A673 (cell line): ENCODE data around the gene OXSR1. TPM values are rescaled to one million over a fixed set of nuclear protein-coding genes. Genes with fewer than 3 reads are reported as not detected.

Experiments used
- BruUV-seq: library from RNA; stranded (reverse); fragments of 400-500 nt; replicated peaks from 2 replicates; lab custom pipeline; 2021; lab: Mats Ljungman, UMichigan
- CTCF ChIA-PET: fragments of 300-600 bp; sonication (Branson Sonifier 250); formaldehyde crosslinking; loops from one replicate; lab custom pipeline; 2022; ENCODE audit warnings: antibody characterized with exemption; lab: Charles Lee
- POLR2A ChIA-PET: fragments of 300-600 bp; sonication (Branson Sonifier 250); formaldehyde crosslinking; loops from one replicate; lab custom pipeline; 2022; ENCODE audit warnings: antibody characterized with exemption; ENCODE audit not compliant: low non-redundant PET; lab: Charles Lee
- DNase-seq: peaks from one replicate; pipeline ENCODE4 v3.0.0-alpha.2; 2015; ENCODE audit warnings: low spot score
- H3K27ac ChIP-seq: fragments of 200-600 bp; sonication (generic); 2 replicates; pipeline ENCODE4 v1.5.1; 2016; ENCODE audit warnings: mixed run types, low read depth, mild to moderate bottlenecking, mixed read lengths, antibody characterized with exemption, low read length; ENCODE audit not compliant: poor library complexity, severe bottlenecking
- H3K27me3 ChIP-seq: fragments of 200-600 bp; sonication (generic); replicated peaks from 2 replicates; pipeline ENCODE4 v1.6.1; 2017; ENCODE audit warnings: mixed run types, low read depth, mild to moderate bottlenecking, mixed read lengths, antibody characterized with exemption, low read length; ENCODE audit not compliant: insufficient read depth, poor library complexity
- H3K36me3 ChIP-seq: fragments of 200-600 bp; sonication (generic); 2 replicates; pipeline ENCODE4 v1.6.1; 2016; ENCODE audit warnings: mixed run types, mild to moderate bottlenecking, mixed read lengths, antibody characterized with exemption, low read length; ENCODE audit not compliant: insufficient read depth, poor library complexity, severe bottlenecking
- H3K4me1 ChIP-seq: fragments of 200-600 bp; sonication (generic); 2 replicates; pipeline ENCODE4 v1.6.1; 2017; ENCODE audit warnings: mixed run types, mild to moderate bottlenecking, mixed read lengths, antibody characterized with exemption, low read length; ENCODE audit not compliant: insufficient read depth, poor library complexity, severe bottlenecking
- H3K4me3 ChIP-seq: fragments of 200-600 bp; sonication (generic); 2 replicates; pipeline ENCODE4 v1.5.1; 2016; ENCODE audit warnings: low read depth, mixed run types, mild to moderate bottlenecking, mixed read lengths, low read length; ENCODE audit not compliant: poor library complexity, severe bottlenecking
- H3K9me3 ChIP-seq: fragments of 200-600 bp; sonication (generic); 2 replicates; pipeline ENCODE4 v1.6.1; 2016; ENCODE audit warnings: mixed run types, low read depth, mild to moderate bottlenecking, mixed read lengths, antibody characterized with exemption, low read length; ENCODE audit not compliant: poor library complexity, severe bottlenecking
- EZH2 ChIP-seq: fragments of 200-600 bp; sonication (generic); IDR thresholded peaks from 2 replicates; pipeline ENCODE4 v1.6.1; 2017; ENCODE audit warnings: borderline replicate concordance, low read depth, mild to moderate bottlenecking, mixed read lengths, antibody characterized with exemption, low read length; ENCODE audit not compliant: poor library complexity, severe bottlenecking
- intact Hi-C: fragments of 100-400 bp; cut with micrococcal nuclease; formaldehyde crosslinking; loops from one replicate; pipeline ENCODE4 v1.10.0; 2022; ENCODE audit not compliant: unreplicated experiment
- total RNA-seq: library from RNA; stranded (reverse); gene quantifications from 2 replicates; pipeline ENCODE4 v1.2.3, GENCODE V29; 2021
- TF ChIP-seq, protein P1 (sequence below): fragments of 300-800, 200-600 bp; sonication (generic); conservative IDR thresholded peaks from 2 replicates; pipeline ENCODE4 v1.5.1; 2017; ENCODE audit warnings: low read depth, mild to moderate bottlenecking, antibody characterized with exemption, low read length, moderate library complexity, mixed read lengths

Gene OXSR1
- total RNA-seq, 1 experiment from 2014 or later: 30.9 TPM

DNA sequence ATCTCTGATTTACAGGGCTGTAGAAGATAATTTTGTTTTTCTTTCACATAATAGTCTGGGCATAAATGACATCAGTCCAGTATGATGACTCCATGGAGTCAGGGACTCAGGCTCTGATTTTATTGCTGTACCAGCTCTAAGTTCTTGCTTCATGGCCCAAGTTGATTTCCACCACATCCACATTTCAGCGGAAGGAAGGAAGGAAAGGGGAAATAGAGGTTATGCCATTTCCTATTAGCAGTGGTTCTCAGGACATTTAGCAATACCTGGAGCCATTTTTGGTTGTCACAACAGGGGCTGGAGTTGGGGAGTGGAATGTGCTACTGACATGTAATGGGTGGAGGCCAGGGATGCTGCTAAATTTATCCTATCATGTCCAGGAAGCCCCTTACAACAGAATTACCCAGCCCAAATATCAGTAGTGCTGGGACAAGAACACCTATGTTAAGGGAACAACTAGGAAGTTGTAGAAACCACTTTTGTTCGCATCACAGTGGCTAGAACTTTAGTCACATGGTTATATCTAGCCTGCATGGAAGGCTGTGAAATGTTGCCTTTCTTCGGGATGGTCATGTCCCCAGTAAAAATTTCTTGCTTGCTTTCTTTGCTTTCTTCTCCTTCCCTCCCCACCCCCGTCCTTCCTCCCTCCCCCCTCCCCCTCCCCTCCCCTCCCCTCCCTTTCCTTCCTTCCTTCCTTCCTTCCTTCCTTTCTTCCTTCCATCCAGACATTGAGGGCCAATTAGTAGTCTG lies 42.1 kb downstream of the OXSR1 start:
- TF ChIP-seq EZH2: no peak
- TF ChIP-seq, protein P1, sequence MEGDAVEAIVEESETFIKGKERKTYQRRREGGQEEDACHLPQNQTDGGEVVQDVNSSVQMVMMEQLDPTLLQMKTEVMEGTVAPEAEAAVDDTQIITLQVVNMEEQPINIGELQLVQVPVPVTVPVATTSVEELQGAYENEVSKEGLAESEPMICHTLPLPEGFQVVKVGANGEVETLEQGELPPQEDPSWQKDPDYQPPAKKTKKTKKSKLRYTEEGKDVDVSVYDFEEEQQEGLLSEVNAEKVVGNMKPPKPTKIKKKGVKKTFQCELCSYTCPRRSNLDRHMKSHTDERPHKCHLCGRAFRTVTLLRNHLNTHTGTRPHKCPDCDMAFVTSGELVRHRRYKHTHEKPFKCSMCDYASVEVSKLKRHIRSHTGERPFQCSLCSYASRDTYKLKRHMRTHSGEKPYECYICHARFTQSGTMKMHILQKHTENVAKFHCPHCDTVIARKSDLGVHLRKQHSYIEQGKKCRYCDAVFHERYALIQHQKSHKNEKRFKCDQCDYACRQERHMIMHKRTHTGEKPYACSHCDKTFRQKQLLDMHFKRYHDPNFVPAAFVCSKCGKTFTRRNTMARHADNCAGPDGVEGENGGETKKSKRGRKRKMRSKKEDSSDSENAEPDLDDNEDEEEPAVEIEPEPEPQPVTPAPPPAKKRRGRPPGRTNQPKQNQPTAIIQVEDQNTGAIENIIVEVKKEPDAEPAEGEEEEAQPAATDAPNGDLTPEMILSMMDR: no peak
- ChIA-PET CTCF (no interaction called here), POLR2A (no interaction called here)
- BruUV-seq: no TSS peak
- H3K27me3 ChIP-seq: no peaks in the 10 kb centered on the region
- H3K4me1 ChIP-seq: no peaks in the 10 kb centered on the region
- no peak for DNase-seq
- no peak overlapping the region for H3K4me3 ChIP-seq
- intact Hi-C loops: no loop called here
- no peaks in the 10 kb centered on the region for H3K36me3 ChIP-seq
- no peaks in the 10 kb centered on the region for H3K9me3 ChIP-seq
- H3K27ac ChIP-seq: no peak overlapping the region

DNA sequence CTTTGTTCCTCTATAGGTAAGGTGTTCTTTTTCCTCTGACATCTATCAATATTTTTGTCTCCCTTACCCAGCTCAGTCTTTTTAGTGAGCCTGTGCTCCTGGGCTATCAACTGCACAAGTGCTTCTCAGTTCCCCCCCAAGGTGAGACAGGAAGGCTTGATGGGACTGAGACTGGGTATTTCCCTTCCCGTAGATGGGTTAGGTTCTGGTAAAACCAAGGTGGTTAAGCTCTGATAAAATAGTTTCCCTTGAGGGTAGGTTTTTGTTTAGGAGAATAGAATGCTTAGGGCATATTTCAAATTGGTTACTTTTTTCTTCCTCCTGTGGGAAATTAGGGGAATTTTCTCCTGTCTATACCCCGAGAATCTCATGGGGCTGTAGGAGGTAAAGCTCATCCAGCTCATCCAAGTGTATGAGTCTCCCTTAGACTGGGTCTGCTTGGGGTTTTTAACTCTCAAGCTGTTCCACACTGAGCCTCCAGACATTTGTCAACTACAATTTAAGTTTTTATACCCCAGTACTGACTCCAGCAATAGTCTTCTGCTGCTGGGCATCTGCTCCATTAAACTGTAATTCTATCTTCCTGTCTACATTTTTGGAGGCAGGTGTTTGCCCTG lies 44.9 kb downstream of the OXSR1 start:
- H3K9me3 ChIP-seq: no peaks in the 10 kb centered on the region
- no peaks in the 10 kb centered on the region for H3K27me3 ChIP-seq
- no peak overlapping the region for H3K4me3 ChIP-seq
- POLR2A ChIA-PET: no interaction called here
- TF ChIP-seq, protein P1: no peak
- no peak for TF ChIP-seq EZH2
- H3K36me3 ChIP-seq: no peaks in the 10 kb centered on the region
- H3K27ac ChIP-seq: no peak overlapping the region
- no peak for DNase-seq
- CTCF ChIA-PET: no interaction called here
- no TSS peak for BruUV-seq
- no peaks in the 10 kb centered on the region for H3K4me1 ChIP-seq
- intact Hi-C loops: no loop called here

DNA sequence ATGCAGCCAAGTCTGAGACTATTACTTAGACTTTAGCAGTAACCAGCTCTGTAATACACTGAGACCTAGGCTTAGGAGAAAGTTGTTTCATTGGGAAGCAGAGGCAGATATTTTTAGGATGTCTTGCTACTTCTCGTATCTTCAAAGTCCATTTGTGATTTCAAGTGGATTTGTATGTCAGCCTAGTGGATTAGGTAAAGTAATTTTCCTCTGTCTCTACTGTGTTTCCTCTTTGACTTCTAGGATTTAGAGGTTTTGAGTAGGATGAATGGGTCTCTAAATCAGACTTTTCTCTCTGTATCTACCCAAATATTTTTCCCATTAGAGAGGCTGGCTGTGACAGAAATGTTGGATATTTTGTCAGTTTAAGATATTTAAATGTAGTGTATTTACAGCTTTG lies 46.8 kb downstream of the OXSR1 start:
- TF ChIP-seq, protein P1: no peak
- no peak for TF ChIP-seq EZH2
- ChIA-PET POLR2A (no interaction called here), CTCF (no interaction called here)
- Histone ChIP-seq H3K4me1 (no peaks in the 10 kb centered on the region), H3K9me3 (no peaks in the 10 kb centered on the region), H3K4me3 (no peak overlapping the region), H3K36me3 (no peaks in the 10 kb centered on the region), H3K27ac (no peak overlapping the region), H3K27me3 (no peaks in the 10 kb centered on the region)
- BruUV-seq: no TSS peak
- DNase-seq: no peak
- intact Hi-C loops: no loop called here
